GM18519 (cell line): ENCODE results near the gene CKAP5.

Source experiments
- ATAC-seq: cut with Tn5 transposase; IDR thresholded peaks from one replicate; pipeline ENCODE4 v1.9.1; 2021; ENCODE audit warnings: mild to moderate bottlenecking, moderate library complexity; ENCODE audit not compliant: unreplicated experiment, low FRiP score

CKAP5 gene

GRCh38 chr11:46776878-46777277, 69.2 kb downstream of the CKAP5 start:
- no peak for ATAC-seq

DNA sequence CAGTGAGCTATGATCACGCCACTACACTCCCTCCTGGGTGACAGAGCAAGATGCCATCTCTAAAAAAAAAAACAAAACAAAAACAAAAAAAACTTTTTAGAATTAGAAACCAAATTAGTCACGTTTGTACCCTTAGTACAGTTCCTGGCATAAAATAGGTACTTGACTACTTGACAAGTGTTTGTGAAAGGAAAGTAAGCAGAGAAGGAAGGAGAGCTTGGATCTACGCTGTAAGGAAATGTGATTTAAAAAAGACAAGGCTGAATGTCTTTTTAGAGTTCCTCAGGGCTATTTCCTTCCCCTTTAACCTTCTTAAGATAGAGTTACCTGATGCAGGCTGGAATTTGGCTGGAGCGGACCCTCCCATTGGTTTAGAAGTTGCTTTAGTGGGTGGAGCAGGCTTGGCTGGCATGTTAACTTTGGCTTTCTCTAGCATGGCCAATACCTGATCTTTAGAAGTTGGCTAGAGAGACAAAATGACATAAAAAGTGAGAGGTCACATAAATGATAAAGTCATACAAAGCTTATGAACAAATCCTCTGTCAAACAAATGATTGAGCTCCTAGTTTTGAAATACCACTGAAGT, 76.4 kb downstream of the CKAP5 start:
- ATAC-seq, result no peak

GRCh38 chr11:46766656-46767055, 79.4 kb downstream of the CKAP5 start:
- no peak for ATAC-seq

DNA sequence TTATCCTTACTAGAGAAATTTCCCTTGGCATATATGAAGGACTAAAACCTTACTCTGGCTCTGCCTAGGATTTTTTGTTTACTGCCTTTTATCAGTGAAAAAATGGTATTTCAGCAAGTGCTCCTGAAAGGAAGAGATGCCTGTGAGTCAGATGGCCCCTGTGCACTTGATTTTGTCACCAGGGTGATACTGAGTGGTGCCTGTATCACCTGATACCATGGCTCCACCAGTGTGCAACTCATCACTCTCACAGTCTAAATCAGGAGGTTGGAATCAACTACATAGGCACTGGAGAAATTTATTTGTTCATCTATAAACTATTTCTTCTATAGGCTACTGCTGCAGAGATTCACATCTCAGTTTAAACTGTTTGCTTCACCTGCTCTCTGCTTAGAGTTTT, 83.8 kb downstream of the CKAP5 start:
- no peak for ATAC-seq

- no peak for ATAC-seq
Observed at GRCh38 chr11:46761807-46762206, 84.3 kb downstream of the CKAP5 start.

DNA sequence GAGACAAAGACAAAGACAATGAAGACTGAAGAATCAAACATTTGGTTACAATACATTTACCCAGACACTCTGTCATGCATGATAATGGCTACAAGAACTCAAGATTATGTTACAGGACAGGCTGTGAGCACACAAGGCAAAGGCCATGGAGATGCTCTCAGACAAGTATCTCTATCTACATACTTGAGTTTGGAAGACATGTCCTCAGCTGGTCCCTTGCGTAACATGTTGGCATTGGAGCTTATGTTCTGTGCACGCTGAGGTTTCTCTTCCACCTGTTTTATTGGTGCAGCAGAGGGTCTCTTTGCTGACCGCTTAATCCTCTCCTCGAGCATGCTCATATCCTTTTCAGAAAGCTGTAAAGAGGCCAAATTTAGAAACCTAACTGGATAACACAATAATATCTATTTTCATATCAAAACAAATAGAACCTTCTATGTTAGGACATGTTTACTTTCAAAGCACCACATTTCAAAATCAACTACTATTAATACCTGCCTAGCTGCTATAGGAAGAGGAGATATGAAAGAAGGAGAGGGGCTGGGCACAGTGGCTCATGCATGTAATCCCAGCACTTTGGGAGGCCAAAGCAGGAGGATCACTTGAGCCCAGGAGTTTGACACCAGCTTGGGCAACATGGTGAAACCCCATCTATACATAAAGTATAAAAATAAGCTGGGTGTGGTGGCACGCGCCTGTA, 85.5 kb downstream of the CKAP5 start:
- no peak for ATAC-seq

- no peak for ATAC-seq
Observed at GRCh38 chr11:46759196-46759595, 86.9 kb downstream of the CKAP5 start.

DNA sequence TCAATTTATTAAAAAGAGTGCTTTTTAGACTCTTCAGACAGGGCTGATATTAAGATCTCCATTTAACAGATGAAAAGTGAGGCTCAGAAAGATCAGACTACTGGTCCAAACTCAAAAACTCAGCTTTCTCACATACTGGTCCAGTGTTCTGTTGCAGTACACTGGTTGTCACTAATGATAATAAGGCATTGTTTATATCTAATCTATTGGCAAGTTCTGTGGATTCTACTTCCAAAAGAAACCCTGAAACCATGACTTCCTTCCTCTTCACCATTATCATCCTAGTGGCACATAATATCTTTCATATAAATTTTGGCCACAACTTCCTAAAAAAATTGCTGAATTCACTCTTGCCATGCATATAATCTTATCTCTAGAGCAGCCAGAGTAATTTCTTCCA, 90.1 kb downstream of the CKAP5 start:
- no peak for ATAC-seq

DNA sequence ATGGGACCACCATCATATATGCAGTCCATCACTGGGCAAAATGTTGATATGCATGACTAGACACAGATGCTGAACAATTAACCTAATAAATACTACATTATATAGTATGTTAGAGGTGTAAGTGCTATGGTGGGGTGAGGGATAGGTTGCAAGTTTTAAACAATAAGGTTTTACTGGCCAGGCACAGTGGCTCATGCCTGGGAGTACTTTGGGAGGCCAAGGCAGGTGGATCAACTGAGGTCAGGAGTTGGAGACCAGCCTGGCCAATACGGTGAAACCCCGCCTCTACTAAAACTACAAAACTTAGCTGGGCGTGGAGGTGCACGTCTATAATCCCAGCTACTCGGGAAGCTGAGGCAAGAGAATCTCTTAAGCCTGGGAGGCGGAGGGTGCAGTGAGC, 98.9 kb downstream of the CKAP5 start:
- ATAC-seq, result no peak

DNA sequence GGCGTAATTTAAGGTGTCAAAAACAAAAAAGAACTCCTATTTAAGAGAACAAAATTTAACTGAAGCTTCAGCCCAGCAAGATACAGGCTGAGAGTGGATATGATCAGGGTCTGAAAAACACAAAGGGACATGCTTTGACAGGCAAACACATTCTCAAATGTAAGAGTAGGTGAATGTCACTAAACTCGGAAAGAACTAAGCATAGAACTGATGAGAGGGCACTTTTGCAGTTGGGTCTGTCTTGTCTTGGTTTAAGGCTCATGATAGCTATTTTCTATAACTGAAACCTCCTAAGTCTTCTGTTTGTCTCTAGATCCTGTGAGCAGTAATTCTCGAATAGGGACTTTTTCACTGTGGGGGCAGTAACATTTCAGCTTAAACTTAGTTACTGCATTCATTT, 100.1 kb downstream of the CKAP5 start:
- ATAC-seq, result no peak

GRCh38 chr11:46745328-46745727, 100.8 kb downstream of the CKAP5 start:
- ATAC-seq, result no peak

DNA sequence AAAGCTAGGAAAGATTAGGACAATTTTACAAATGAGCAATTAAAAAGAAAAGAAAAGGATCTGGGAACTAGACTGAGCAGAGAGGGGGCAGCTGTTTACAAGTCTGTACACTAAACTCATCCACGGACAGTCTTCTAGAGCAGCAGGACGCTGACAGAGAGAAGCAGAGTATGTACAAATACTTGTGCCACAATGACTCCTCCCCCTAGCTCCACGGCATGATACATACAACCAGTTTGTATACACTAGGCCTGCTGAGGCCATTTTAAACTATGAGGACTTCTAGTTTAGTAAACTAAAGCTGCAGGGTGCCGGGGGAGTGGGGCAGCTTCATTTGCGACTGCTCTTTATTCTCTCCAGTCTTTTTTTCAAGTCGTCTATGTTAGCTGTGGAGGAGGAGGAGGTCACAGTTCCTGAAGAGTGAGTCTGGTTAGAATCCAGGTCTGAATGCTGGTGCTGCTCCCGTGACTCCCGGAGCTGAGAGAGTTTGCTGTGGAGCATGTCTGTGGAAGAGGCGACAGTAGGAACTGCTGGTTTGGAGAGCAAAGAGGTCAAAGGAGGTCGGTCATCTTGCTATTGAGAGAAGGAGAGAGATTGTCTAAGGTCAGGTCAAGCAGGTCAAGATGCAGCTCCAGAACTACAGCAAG, 102.3 kb downstream of the CKAP5 start:
- ATAC-seq, result no peak

GRCh38 chr11:46743043-46743442, 103.0 kb downstream of the CKAP5 start:
- no peak for ATAC-seq

DNA sequence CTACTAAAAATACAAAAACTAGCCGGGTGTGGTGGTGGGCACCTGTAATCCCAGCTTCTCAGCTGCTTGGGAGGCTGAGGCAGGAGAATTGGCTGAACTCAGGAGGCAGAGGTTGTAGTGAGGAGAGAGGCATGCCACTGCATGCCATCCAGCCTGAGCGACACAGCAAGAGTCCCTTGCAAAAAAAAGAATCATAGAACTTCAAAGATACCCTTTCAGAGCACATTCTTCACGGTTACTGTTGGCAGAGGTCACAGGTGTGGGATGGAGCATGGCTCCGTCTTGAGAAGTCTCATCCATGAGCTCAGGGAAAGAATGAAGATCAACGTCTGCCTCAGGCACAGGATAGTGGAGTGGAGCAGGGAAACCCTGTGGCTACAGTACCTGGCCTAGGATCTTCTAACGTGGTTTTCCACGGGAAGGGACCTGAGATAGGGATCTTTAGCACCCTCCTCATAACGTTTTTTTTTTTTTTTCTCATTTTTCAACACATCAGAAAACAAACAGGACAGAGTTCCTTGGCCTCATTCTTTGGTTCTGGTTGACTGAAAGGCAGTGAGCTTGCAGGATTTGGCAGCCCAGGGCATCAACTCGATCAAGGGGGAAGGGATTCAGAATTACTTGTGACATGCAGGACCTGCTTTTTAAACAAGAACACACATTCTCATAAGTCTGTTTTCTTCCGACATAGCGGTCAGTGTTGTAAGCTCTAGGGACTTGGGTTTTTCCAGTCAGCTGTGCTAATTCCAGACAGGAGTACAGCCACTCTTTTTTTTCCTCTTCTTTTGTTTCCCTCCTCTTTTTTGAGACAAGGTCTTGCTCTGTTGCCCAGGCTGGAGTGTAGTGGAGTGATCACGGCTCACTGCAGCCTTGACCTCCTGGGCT, 104.2 kb downstream of the CKAP5 start:
- ATAC-seq, result no peak

GRCh38 chr11:46738887-46739286, 107.2 kb downstream of the CKAP5 start:
- ATAC-seq, result no peak

DNA sequence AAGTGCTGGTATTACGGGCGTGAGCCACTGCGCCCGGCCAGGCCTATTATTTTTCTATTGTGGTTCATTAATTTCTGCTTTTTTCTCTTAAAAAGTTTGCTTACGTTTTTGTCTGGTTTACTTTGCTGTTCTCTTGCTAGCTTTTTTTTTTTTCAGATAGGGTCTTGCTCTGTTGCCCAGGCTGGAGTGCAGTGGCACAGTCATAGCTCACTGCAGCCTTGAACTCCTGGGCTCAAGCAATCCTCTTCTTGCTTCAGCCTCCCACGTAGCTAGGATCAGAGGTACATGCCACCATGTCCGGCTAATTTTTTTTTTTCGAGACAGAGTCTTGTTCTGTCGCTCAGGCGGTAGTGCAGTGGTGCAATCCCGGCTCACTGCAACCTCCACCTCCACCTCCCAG, 108.4 kb downstream of the CKAP5 start:
- ATAC-seq, result no peak

GRCh38 chr11:46736615-46737014, 109.5 kb downstream of the CKAP5 start:
- ATAC-seq, result no peak

DNA sequence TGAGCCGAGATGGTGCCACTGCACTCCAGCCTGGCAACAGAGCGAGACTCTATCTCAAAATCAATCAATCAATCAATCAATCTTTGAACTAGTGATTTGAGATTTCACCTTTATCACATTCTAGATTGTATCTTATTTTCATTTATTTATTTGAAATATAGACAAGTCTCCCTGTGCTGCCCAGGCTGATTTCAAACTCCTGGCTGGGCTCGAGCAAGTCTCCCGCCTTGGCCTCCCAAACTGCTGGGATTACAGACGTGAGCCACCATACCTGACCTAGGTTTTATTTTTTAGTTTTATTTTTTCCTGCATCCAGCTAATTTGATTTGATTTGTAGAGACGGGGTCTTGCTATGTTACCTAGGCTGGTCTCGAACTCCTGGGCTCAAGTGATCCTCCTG, 109.9 kb downstream of the CKAP5 start:
- ATAC-seq, result no peak

GRCh38 chr11:46733234-46733633, 112.8 kb downstream of the CKAP5 start:
- no peak for ATAC-seq

GRCh38 chr11:46731545-46731944, 114.5 kb downstream of the CKAP5 start:
- no peak for ATAC-seq
